Sigmoid colon (tissue), 7 donors: ENCODE results near the gene MCOLN2. TPM values are rescaled to one million over a fixed set of nuclear protein-coding genes. Genes with fewer than 3 reads are reported as not detected.
"Not testable (repeated sequence)": the region's sequence is repeated elsewhere in the genome, so short reads cannot be mapped to it uniquely, and the experiment has no call there.

Experiments used
- DNase-seq: peaks from one replicate; pipeline ENCODE4 v3.0.0-alpha.2; 2019
- H3K27ac ChIP-seq, 4 donors: fragments of 200-600 bp; sonication (generic); one replicate each; pipeline ENCODE4 v1.5.1; 2016 to 2019; ENCODE audit warnings: mild to moderate bottlenecking in 1 of 4
- H3K27me3 ChIP-seq, 3 donors: fragments of 200-600 bp; sonication (generic); one replicate each; pipeline ENCODE4 v1.5.1; 2019; ENCODE audit warnings: mild to moderate bottlenecking in 1 of 3
- H3K36me3 ChIP-seq, 4 donors: fragments of 200-600 bp; sonication (generic); one replicate each; pipeline ENCODE4 v1.5.1; 2016 to 2019
- H3K4me1 ChIP-seq, 4 donors: fragments of 200-600 bp; sonication (generic); one replicate each; pipeline ENCODE4 v1.5.1; 2017 to 2019
- H3K4me3 ChIP-seq, 4 donors: fragments of 200-600 bp; sonication (generic); one replicate each; pipeline ENCODE4 v1.5.1; 2017 to 2019; ENCODE audit warnings: mild to moderate bottlenecking in 2 of 4, moderate library complexity in 1 of 4
- H3K9me3 ChIP-seq, 4 donors: fragments of 200-600 bp in 3 of 4; sonication (generic) in 3 of 4; one replicate each; pipeline versions ENCODE4 v1.5.1 to v1.6.1; 2013 to 2019
- EP300 ChIP-seq, 4 donors: sonication (generic); formaldehyde crosslinking; IDR thresholded peaks; one replicate each; pipeline ENCODE4 v1.6.1; 2017; ENCODE audit warnings: antibody characterized with exemption in 4 of 4
- POLR2A ChIP-seq, 2 donors: fragments of 450-650 bp; IDR thresholded peaks; one replicate each; pipeline ENCODE4 v1.6.1; 2016; ENCODE audit warnings: antibody characterized with exemption in 2 of 2, mild to moderate bottlenecking in 2 of 2, moderate library complexity in 2 of 2
- POLR2AphosphoS5 ChIP-seq, 4 donors: sonication (generic); formaldehyde crosslinking; IDR thresholded peaks; one replicate each; pipeline ENCODE4 v1.6.1; 2017; ENCODE audit warnings: antibody characterized with exemption in 4 of 4
- WGBS, 2 donors: extraction: QIAGEN DNeasy Blood & Tissue Kit; methylation state at CpG; one replicate each; pipeline ENCODE4 v1.1.7; 2013; 5-methylcytosine and 5-hydroxymethylcytosine counted together
- intact Hi-C: fragments of 100-400 bp; cut with DNase I; formaldehyde crosslinking; loops from one replicate; pipeline ENCODE4 v1.15.1; 2023
- polyA plus RNA-seq, 3 donors: library from polyadenylated mRNA; stranded (reverse); fragments of 200-250 nt; gene quantifications; one replicate each; pipeline ENCODE4 v1.2.3, GENCODE V29; 2013
- total RNA-seq, 4 donors: library from RNA; depleted of rRNA; stranded (reverse); fragments of >200 nt; gene quantifications; one replicate each; pipeline ENCODE4 v1.1.0, GENCODE V29; 2016
- TF ChIP-seq, protein P1 (sequence below), 4 experiments: fragments of 450-650 bp in 3 of 4; fragments of 200-600 bp in 1 of 4; IDR thresholded peaks; one replicate each; pipeline ENCODE4 v1.5.1; 2016 to 2019; ENCODE audit warnings: antibody characterized with exemption in 4 of 4, mild to moderate bottlenecking in 3 of 4, moderate library complexity in 2 of 4
- donor health status: healthy with polysubstance abuse.
- donor health status: Bipolar disorder and iron deficiency.
- donor health status: healthy.

The MCOLN2 gene
- total and polyA plus RNA-seq, 7 donors: 0.54 to 15.0 (median 4.9) TPM

GRCh38 chr1:84997667-84998600 is 1.0 kb upstream of the MCOLN2 start:
- Histone ChIP-seq H3K36me3 (no peaks in the 10 kb centered on the region), H3K9me3 (no peaks in the 10 kb centered on the region), H3K4me1 (peaks cover 0 to 25% (median 22%) of the 10 kb centered on the region in 4 donors), H3K27me3 (peaks cover 12 to 72% (median 21%) of the 10 kb centered on the region in 3 donors), H3K4me3 (peak overlapping the region; percentile 20 to 59 (median 56)), H3K27ac (no peak overlapping the region)
- intact Hi-C loops: no loop called here
- DNase-seq: no peak
- WGBS, 2 donors: 1 to 2% methylated on average over 58 of the region's 58 CpGs
- no peak for TF ChIP-seq EP300 (IDR thresholded peaks at IDR 0.05)
- TF ChIP-seq, protein P1, sequence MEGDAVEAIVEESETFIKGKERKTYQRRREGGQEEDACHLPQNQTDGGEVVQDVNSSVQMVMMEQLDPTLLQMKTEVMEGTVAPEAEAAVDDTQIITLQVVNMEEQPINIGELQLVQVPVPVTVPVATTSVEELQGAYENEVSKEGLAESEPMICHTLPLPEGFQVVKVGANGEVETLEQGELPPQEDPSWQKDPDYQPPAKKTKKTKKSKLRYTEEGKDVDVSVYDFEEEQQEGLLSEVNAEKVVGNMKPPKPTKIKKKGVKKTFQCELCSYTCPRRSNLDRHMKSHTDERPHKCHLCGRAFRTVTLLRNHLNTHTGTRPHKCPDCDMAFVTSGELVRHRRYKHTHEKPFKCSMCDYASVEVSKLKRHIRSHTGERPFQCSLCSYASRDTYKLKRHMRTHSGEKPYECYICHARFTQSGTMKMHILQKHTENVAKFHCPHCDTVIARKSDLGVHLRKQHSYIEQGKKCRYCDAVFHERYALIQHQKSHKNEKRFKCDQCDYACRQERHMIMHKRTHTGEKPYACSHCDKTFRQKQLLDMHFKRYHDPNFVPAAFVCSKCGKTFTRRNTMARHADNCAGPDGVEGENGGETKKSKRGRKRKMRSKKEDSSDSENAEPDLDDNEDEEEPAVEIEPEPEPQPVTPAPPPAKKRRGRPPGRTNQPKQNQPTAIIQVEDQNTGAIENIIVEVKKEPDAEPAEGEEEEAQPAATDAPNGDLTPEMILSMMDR (IDR thresholded peaks at IDR 0.05): no peak
- no peak for TF ChIP-seq POLR2A (IDR thresholded peaks at IDR 0.05)
- TF ChIP-seq POLR2AphosphoS5 (IDR thresholded peaks at IDR 0.05): no peak

DNA sequence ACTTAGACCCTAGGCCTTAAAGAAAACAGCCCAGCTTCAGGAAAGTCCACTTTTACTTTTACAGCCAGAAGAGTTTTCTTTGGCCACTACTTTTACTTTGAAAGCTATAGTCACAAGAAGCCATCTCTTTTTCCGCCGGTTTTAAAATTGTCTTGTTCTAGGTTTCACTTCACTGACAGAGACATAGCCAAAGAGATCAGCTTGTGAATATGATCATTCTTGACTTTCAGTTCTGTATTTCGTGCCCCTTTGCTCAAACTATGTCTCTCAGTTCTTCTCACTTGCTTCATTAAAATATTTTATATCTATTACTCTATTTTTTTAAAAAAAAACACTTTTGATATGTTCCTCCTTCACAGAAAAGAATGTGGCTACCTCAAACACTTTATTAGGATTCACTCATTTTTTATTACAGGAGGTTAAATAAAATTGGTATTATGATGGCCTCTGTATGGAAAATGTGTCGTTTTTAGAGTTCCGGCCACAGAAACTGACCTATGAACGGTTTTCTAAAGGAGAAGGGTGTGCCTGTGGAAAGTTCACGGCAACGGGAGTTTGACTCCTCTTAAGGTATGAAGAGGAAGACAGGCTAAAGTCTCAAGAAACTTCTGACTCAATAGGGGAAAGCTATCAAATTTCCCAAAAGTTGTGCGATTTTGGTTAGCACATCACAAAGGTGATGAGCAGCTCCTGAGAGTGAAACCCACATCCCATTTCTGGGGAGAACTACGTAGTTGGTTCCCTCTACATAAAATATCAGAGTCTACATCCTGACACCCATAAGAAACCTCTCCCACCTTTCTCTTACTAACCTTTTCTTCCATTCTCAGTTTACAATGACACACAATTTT is 1.2 kb downstream of the MCOLN2 start:
- no peak for TF ChIP-seq POLR2AphosphoS5 (IDR thresholded peaks at IDR 0.05)
- TF ChIP-seq, protein P1 (IDR thresholded peaks at IDR 0.05): no peak
- TF ChIP-seq EP300 (IDR thresholded peaks at IDR 0.05): no peak
- no peak for TF ChIP-seq POLR2A (IDR thresholded peaks at IDR 0.05)
- no peak for DNase-seq
- H3K4me3 ChIP-seq: no peak overlapping the region
- H3K36me3 ChIP-seq: no peaks in the 10 kb centered on the region
- intact Hi-C loops: no loop called here
- H3K27ac ChIP-seq: no peak overlapping the region
- H3K9me3 ChIP-seq: no peaks in the 10 kb centered on the region
- peaks cover 12 to 51% (median 21%) of the 10 kb centered on the region in 3 donors for H3K27me3 ChIP-seq
- H3K4me1 ChIP-seq: peaks cover 0 to 25% (median 22%) of the 10 kb centered on the region in 4 donors
- 39 to 54% methylated on average over 10 of the region's 10 CpGs for WGBS, 2 donors

GRCh38 chr1:84991097-84991920 is 5.6 kb downstream of the MCOLN2 start:
- Histone ChIP-seq H3K4me1 (peaks cover 0 to under 1% (median 0%) of the 10 kb centered on the region in 4 donors), H3K4me3 (no peak overlapping the region), H3K27me3 (peaks cover 0 to 7% (median under 1%) of the 10 kb centered on the region in 3 donors), H3K9me3 (no peaks in the 10 kb centered on the region), H3K36me3 (no peaks in the 10 kb centered on the region), H3K27ac (no peak overlapping the region)
- no peak for DNase-seq
- 67 to 76% methylated on average over 8 of the region's 8 CpGs for WGBS, 2 donors
- intact Hi-C loops: no loop called here
- no peak for TF ChIP-seq EP300 (IDR thresholded peaks at IDR 0.05)
- no peak for TF ChIP-seq POLR2AphosphoS5 (IDR thresholded peaks at IDR 0.05)
- TF ChIP-seq, protein P1 (IDR thresholded peaks at IDR 0.05): no peak
- TF ChIP-seq POLR2A (IDR thresholded peaks at IDR 0.05): no peak

- H3K27ac ChIP-seq: no peak overlapping the region
- 52 to 67% methylated on average over 2 of the region's 2 CpGs for WGBS, 2 donors
- H3K4me3 ChIP-seq: no peak overlapping the region
- no peaks in the 10 kb centered on the region for H3K36me3 ChIP-seq
- intact Hi-C loops: no loop called here
- H3K4me1 ChIP-seq: no peaks in the 10 kb centered on the region
- TF ChIP-seq, protein P1 (IDR thresholded peaks at IDR 0.05): no peak
- TF ChIP-seq EP300 (IDR thresholded peaks at IDR 0.05) (no peak), POLR2AphosphoS5 (IDR thresholded peaks at IDR 0.05) (no peak), POLR2A (IDR thresholded peaks at IDR 0.05) (no peak)
- no peaks in the 10 kb centered on the region for H3K9me3 ChIP-seq
- no peaks in the 10 kb centered on the region for H3K27me3 ChIP-seq
- no peak for DNase-seq
These were observed 8.3 kb downstream of the MCOLN2 start for GRCh38 chr1:84988588-84988987.

DNA sequence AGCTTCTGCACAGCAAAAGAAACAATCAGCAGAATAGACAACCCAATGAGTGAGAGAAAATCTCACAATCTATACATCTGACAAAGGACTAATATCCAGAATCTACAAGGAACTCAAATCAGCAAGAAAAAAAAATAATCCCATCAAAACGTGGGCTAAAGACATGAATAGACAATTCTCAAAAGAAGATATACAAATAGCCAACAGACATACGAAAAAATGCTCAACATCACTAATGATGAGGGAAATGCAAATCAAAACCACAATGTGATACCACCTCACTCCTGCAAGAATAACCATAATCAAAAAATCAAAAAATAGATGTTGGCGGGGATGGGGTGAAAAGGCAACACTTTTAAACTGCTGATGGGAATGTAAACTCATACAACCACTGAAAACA is 10.4 kb downstream of the MCOLN2 start:
- H3K27me3 ChIP-seq, intact Hi-C loops, H3K4me3 ChIP-seq, H3K4me1 ChIP-seq, H3K27ac ChIP-seq, DNase-seq, H3K9me3 ChIP-seq, H3K36me3 ChIP-seq: not testable (repeated sequence)
- 81 to 90% methylated on average over 3 of the region's 3 CpGs for WGBS, 2 donors
